ENCODE data around the gene UVRAG. TPM values are rescaled to one million over a fixed set of nuclear protein-coding genes. Genes with fewer than 3 reads are reported as not detected.

UVRAG gene
- total and polyA plus RNA-seq, 4 donors, result 8.7 to 53.2 (median 18.3) TPM

DNA sequence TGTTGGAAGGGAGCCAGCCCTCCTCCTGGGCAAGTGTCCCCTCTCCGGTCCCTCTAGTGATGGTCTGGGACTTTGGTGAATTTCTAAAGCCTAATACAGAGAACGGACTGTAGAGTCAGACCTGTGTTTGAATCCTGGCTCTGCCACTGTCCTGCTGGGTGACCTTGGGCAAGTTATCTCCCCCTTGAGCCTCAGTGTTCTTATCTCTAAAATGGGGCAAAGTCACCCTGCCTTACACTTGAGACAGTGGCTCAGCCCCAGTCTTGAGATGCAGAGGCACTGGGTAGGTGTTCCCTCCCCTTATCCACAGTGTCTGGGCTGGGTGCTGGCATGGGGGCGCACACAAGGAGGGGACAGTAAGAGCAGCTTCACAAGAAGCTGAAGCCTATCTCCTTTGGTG is 25.5 kb upstream of the UVRAG start:
- no peaks in the 10 kb centered on the region for H3K36me3 ChIP-seq (ENCODE audit: control insufficient read depth in 4 of 4, insufficient read depth in 4 of 4, low read length in 4 of 4)
- DNase-seq (no peak), ATAC-seq (ENCODE audit: insufficient read depth, low FRiP score) (no peak)
- 96 to 97% methylated on average over 3 of the region's 3 CpGs for WGBS, 2 donors
- no peaks in the 10 kb centered on the region for H3K27me3 ChIP-seq (ENCODE audit: control insufficient read depth in 3 of 3, insufficient read depth in 3 of 3, low read length in 2 of 3)
- TF ChIP-seq, protein P1, sequence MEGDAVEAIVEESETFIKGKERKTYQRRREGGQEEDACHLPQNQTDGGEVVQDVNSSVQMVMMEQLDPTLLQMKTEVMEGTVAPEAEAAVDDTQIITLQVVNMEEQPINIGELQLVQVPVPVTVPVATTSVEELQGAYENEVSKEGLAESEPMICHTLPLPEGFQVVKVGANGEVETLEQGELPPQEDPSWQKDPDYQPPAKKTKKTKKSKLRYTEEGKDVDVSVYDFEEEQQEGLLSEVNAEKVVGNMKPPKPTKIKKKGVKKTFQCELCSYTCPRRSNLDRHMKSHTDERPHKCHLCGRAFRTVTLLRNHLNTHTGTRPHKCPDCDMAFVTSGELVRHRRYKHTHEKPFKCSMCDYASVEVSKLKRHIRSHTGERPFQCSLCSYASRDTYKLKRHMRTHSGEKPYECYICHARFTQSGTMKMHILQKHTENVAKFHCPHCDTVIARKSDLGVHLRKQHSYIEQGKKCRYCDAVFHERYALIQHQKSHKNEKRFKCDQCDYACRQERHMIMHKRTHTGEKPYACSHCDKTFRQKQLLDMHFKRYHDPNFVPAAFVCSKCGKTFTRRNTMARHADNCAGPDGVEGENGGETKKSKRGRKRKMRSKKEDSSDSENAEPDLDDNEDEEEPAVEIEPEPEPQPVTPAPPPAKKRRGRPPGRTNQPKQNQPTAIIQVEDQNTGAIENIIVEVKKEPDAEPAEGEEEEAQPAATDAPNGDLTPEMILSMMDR (IDR thresholded peaks at IDR 0.05; ENCODE audit: control extremely low read depth, extremely low read depth), result no peak
- no peak overlapping the region for H3K27ac ChIP-seq (ENCODE audit: low read depth in 1 of 2, low read length in 1 of 2)
- H3K9me3 ChIP-seq (ENCODE audit: control insufficient read depth in 4 of 4, insufficient read depth in 3 of 4, low read length in 3 of 4), result no peaks in the 10 kb centered on the region
- H3K4me3 ChIP-seq, result no peak overlapping the region
- H3K9ac ChIP-seq (ENCODE audit: insufficient read depth in 1 of 2, low read length in 2 of 2), result no peak overlapping the region
- H3K4me1 ChIP-seq (ENCODE audit: control insufficient read depth in 5 of 5, insufficient read depth in 5 of 5, low read length in 5 of 5), result peaks cover 0 to 7% (median 0%) of the 10 kb centered on the region in 5 donors

DNA sequence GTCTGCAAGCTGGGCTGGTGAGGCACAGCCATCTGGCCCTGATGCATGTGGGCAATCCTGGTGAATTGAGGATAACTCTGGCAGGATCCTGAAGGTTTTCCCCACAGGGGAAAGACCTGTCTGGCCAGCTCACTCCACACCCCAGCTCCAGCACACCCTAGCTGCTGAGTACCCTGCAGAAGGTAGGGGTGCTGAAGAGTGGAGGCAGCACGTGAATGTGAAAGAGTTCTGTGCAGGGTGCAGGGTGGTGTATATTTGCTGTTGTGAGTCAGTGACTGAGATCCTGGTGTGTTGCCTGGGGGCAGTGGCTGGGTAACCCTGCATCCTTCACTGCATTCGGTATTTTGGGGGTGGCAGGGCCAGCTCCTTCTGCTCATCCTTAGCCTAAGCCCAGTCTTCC is 24.0 kb upstream of the UVRAG start:
- H3K36me3 ChIP-seq (ENCODE audit: control insufficient read depth in 4 of 4, insufficient read depth in 4 of 4, low read length in 4 of 4), result no peaks in the 10 kb centered on the region
- ATAC-seq (ENCODE audit: insufficient read depth, low FRiP score), result no peak
- H3K9me3 ChIP-seq (ENCODE audit: control insufficient read depth in 4 of 4, insufficient read depth in 3 of 4, low read length in 3 of 4), result no peaks in the 10 kb centered on the region
- H3K4me3 ChIP-seq, result no peak overlapping the region
- H3K27me3 ChIP-seq (ENCODE audit: control insufficient read depth in 3 of 3, insufficient read depth in 3 of 3, low read length in 2 of 3), result no peaks in the 10 kb centered on the region
- WGBS, 2 donors, result 88 to 96% methylated on average over 2 of the region's 2 CpGs
- no peak for DNase-seq
- no peak overlapping the region for H3K9ac ChIP-seq (ENCODE audit: insufficient read depth in 1 of 2, low read length in 2 of 2)
- no peak overlapping the region for H3K27ac ChIP-seq (ENCODE audit: low read depth in 1 of 2, low read length in 1 of 2)
- H3K4me1 ChIP-seq (ENCODE audit: control insufficient read depth in 5 of 5, insufficient read depth in 5 of 5, low read length in 5 of 5), result peaks cover 0 to 7% (median 0%) of the 10 kb centered on the region in 5 donors
- TF ChIP-seq, protein P1 (IDR thresholded peaks at IDR 0.05; ENCODE audit: control extremely low read depth, extremely low read depth), result no peak

DNA sequence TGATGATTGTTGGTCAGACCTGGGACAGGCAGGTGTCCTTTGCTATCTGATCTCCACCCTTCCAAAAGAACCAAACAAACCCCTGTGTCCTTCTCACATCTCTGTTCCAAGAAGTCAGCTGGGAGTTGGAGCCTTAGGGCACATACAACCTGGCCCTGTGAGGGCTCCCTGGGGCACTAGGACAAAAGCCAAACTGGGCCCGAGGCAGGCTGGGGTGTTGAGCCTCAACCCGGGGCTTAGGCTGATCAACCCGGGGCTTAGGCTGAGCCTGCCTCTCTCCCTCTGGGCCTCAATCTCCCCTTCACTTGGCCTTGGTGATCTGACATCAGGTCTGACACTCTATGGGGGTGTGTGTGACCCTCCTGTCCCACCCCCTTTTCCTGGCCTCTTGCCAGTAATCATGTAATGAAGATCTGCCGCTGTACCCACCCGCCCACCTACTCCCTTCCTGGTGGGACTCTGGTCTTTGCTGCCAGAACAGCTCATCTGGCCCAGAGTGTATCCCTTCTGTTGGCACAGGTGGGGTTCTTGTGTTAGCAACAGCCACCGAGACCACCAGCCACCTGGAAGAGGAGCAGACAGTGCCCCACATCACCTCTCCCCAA is 22.8 kb upstream of the UVRAG start:
- Histone ChIP-seq H3K4me1 (ENCODE audit: control insufficient read depth in 5 of 5, insufficient read depth in 5 of 5, low read length in 5 of 5) (peaks cover 0 to 7% (median 0%) of the 10 kb centered on the region in 5 donors), H3K9ac (ENCODE audit: insufficient read depth in 1 of 2, low read length in 2 of 2) (no peak overlapping the region), H3K27me3 (ENCODE audit: control insufficient read depth in 3 of 3, insufficient read depth in 3 of 3, low read length in 2 of 3) (no peaks in the 10 kb centered on the region), H3K36me3 (ENCODE audit: control insufficient read depth in 4 of 4, insufficient read depth in 4 of 4, low read length in 4 of 4) (no peaks in the 10 kb centered on the region), H3K27ac (ENCODE audit: low read depth in 1 of 2, low read length in 1 of 2) (no peak overlapping the region), H3K9me3 (ENCODE audit: control insufficient read depth in 4 of 4, insufficient read depth in 3 of 4, low read length in 3 of 4) (no peaks in the 10 kb centered on the region), H3K4me3 (no peak overlapping the region)
- TF ChIP-seq, protein P1 (IDR thresholded peaks at IDR 0.05; ENCODE audit: control extremely low read depth, extremely low read depth), result no peak
- 93 to 97% methylated on average over 6 of the region's 6 CpGs for WGBS, 2 donors
- no peak for ATAC-seq (ENCODE audit: insufficient read depth, low FRiP score)
- DNase-seq, result no peak

Data from lung (tissue), 12 donors.